ENCODE results near the gene ZBTB18.

Gene ZBTB18

GRCh38 chr1:244052728-244053312, 1.7 kb downstream of the ZBTB18 start:
- no peaks in the 10 kb centered on the region for H3K27me3 ChIP-seq (replicated peaks; ENCODE audit: control insufficient read depth, insufficient read depth, low read length)
- peaks cover 18% of the 10 kb centered on the region for H3K4me1 ChIP-seq (ENCODE audit: control insufficient read depth, insufficient read depth, low read length)
- no peak for DNase-seq (ENCODE audit: low read depth)
- peaks cover 18% of the 10 kb centered on the region for H3K36me3 ChIP-seq (ENCODE audit: control insufficient read depth, insufficient read depth, low read length, severe bottlenecking)
- H3K9me3 ChIP-seq (ENCODE audit: control insufficient read depth, low read length) = no peaks in the 10 kb centered on the region
- no peak overlapping the region for H3K9ac ChIP-seq (ENCODE audit: low read length)
- no peak overlapping the region for H3K4me3 ChIP-seq (ENCODE audit: low read length)

GRCh38 chr1:244053831-244054230, 2.7 kb downstream of the ZBTB18 start:
- no peaks in the 10 kb centered on the region for H3K27me3 ChIP-seq (replicated peaks; ENCODE audit: control insufficient read depth, insufficient read depth, low read length)
- H3K36me3 ChIP-seq (ENCODE audit: control insufficient read depth, insufficient read depth, low read length, severe bottlenecking) = peaks cover 18% of the 10 kb centered on the region
- no peak overlapping the region for H3K9ac ChIP-seq (ENCODE audit: low read length)
- peaks cover 18% of the 10 kb centered on the region for H3K4me1 ChIP-seq (ENCODE audit: control insufficient read depth, insufficient read depth, low read length)
- H3K4me3 ChIP-seq (ENCODE audit: low read length) = no peak overlapping the region
- no peaks in the 10 kb centered on the region for H3K9me3 ChIP-seq (ENCODE audit: control insufficient read depth, low read length)
- DNase-seq (ENCODE audit: low read depth) = no peak

- no peak overlapping the region for H3K4me3 ChIP-seq (ENCODE audit: low read length)
- H3K4me1 ChIP-seq (ENCODE audit: control insufficient read depth, insufficient read depth, low read length) = peaks cover 18% of the 10 kb centered on the region
- DNase-seq (ENCODE audit: low read depth) = no peak
These were observed 3.3 kb downstream of the ZBTB18 start for GRCh38 chr1:244054247-244054923.

GRCh38 chr1:244054924-244055263, 3.8 kb downstream of the ZBTB18 start:
- Histone ChIP-seq H3K27me3 (replicated peaks; ENCODE audit: control insufficient read depth, insufficient read depth, low read length) (no peaks in the 10 kb centered on the region), H3K9ac (ENCODE audit: low read length) (no peak overlapping the region), H3K4me1 (ENCODE audit: control insufficient read depth, insufficient read depth, low read length) (peaks cover 14% of the 10 kb centered on the region), H3K9me3 (ENCODE audit: control insufficient read depth, low read length) (no peaks in the 10 kb centered on the region), H3K4me3 (ENCODE audit: low read length) (no peak overlapping the region), H3K36me3 (ENCODE audit: control insufficient read depth, insufficient read depth, low read length, severe bottlenecking) (peaks cover 18% of the 10 kb centered on the region)
- DNase-seq (ENCODE audit: low read depth) = no peak

More at GRCh38 chr1:244054247-244054923, 3.3 kb downstream of the ZBTB18 start:
- Histone ChIP-seq H3K36me3 (ENCODE audit: control insufficient read depth, insufficient read depth, low read length, severe bottlenecking) (peaks cover 18% of the 10 kb centered on the region), H3K9ac (ENCODE audit: low read length) (no peak overlapping the region), H3K27me3 (replicated peaks; ENCODE audit: control insufficient read depth, insufficient read depth, low read length) (no peaks in the 10 kb centered on the region), H3K9me3 (ENCODE audit: control insufficient read depth, low read length) (no peaks in the 10 kb centered on the region)

GRCh38 chr1:244056577-244056976, 5.5 kb downstream of the ZBTB18 start:
- H3K4me3 ChIP-seq (ENCODE audit: low read length) = no peak overlapping the region
- H3K27me3 ChIP-seq (replicated peaks; ENCODE audit: control insufficient read depth, insufficient read depth, low read length) = no peaks in the 10 kb centered on the region
- H3K9me3 ChIP-seq (ENCODE audit: control insufficient read depth, low read length) = no peaks in the 10 kb centered on the region
- no peak overlapping the region for H3K9ac ChIP-seq (ENCODE audit: low read length)
- H3K4me1 ChIP-seq (ENCODE audit: control insufficient read depth, insufficient read depth, low read length) = no peaks in the 10 kb centered on the region
- DNase-seq (ENCODE audit: low read depth) = no peak
- H3K36me3 ChIP-seq (ENCODE audit: control insufficient read depth, insufficient read depth, low read length, severe bottlenecking) = peaks cover 18% of the 10 kb centered on the region

- Histone ChIP-seq H3K4me3 (ENCODE audit: low read length) (no peak overlapping the region), H3K27me3 (replicated peaks; ENCODE audit: control insufficient read depth, insufficient read depth, low read length) (no peaks in the 10 kb centered on the region), H3K9ac (ENCODE audit: low read length) (no peak overlapping the region), H3K4me1 (ENCODE audit: control insufficient read depth, insufficient read depth, low read length) (no peaks in the 10 kb centered on the region), H3K9me3 (ENCODE audit: control insufficient read depth, low read length) (no peaks in the 10 kb centered on the region), H3K36me3 (ENCODE audit: control insufficient read depth, insufficient read depth, low read length, severe bottlenecking) (peaks cover 18% of the 10 kb centered on the region)
- no peak for DNase-seq (ENCODE audit: low read depth)
These were observed 6.6 kb downstream of the ZBTB18 start for GRCh38 chr1:244057474-244058385.

GRCh38 chr1:244060117-244060516, 9.0 kb downstream of the ZBTB18 start:
- Histone ChIP-seq H3K27me3 (replicated peaks; ENCODE audit: control insufficient read depth, insufficient read depth, low read length) (no peaks in the 10 kb centered on the region), H3K4me1 (ENCODE audit: control insufficient read depth, insufficient read depth, low read length) (no peaks in the 10 kb centered on the region), H3K9ac (ENCODE audit: low read length) (no peak overlapping the region), H3K9me3 (ENCODE audit: control insufficient read depth, low read length) (no peaks in the 10 kb centered on the region), H3K4me3 (ENCODE audit: low read length) (no peak overlapping the region), H3K36me3 (ENCODE audit: control insufficient read depth, insufficient read depth, low read length, severe bottlenecking) (peaks cover 5% of the 10 kb centered on the region)
- no peak for DNase-seq (ENCODE audit: low read depth)

- DNase-seq (ENCODE audit: low read depth) = no peak
- H3K4me3 ChIP-seq (ENCODE audit: low read length) = no peak overlapping the region
- H3K27me3 ChIP-seq (replicated peaks; ENCODE audit: control insufficient read depth, insufficient read depth, low read length) = no peaks in the 10 kb centered on the region
- no peaks in the 10 kb centered on the region for H3K9me3 ChIP-seq (ENCODE audit: control insufficient read depth, low read length)
- peaks cover 4% of the 10 kb centered on the region for H3K4me1 ChIP-seq (ENCODE audit: control insufficient read depth, insufficient read depth, low read length)
- no peak overlapping the region for H3K9ac ChIP-seq (ENCODE audit: low read length)
- peaks cover 2% of the 10 kb centered on the region for H3K36me3 ChIP-seq (ENCODE audit: control insufficient read depth, insufficient read depth, low read length, severe bottlenecking)
These were observed 9.6 kb downstream of the ZBTB18 start for GRCh38 chr1:244060686-244061085.

- no peak overlapping the region for H3K9ac ChIP-seq (ENCODE audit: low read length)
- no peak for DNase-seq (ENCODE audit: low read depth)
- no peak overlapping the region for H3K4me3 ChIP-seq (ENCODE audit: low read length)
- H3K27me3 ChIP-seq (replicated peaks; ENCODE audit: control insufficient read depth, insufficient read depth, low read length) = no peaks in the 10 kb centered on the region
- peaks cover 15% of the 10 kb centered on the region for H3K4me1 ChIP-seq (ENCODE audit: control insufficient read depth, insufficient read depth, low read length)
- H3K9me3 ChIP-seq (ENCODE audit: control insufficient read depth, low read length) = no peaks in the 10 kb centered on the region
- peaks cover 2% of the 10 kb centered on the region for H3K36me3 ChIP-seq (ENCODE audit: control insufficient read depth, insufficient read depth, low read length, severe bottlenecking)
These were observed 11.2 kb downstream of the ZBTB18 start for GRCh38 chr1:244062156-244062725.

GRCh38 chr1:244063498-244063897, 12.4 kb downstream of the ZBTB18 start:
- peaks cover 15% of the 10 kb centered on the region for H3K4me1 ChIP-seq (ENCODE audit: control insufficient read depth, insufficient read depth, low read length)
- H3K4me3 ChIP-seq (ENCODE audit: low read length) = no peak overlapping the region
- H3K27me3 ChIP-seq (replicated peaks; ENCODE audit: control insufficient read depth, insufficient read depth, low read length) = no peaks in the 10 kb centered on the region
- no peaks in the 10 kb centered on the region for H3K9me3 ChIP-seq (ENCODE audit: control insufficient read depth, low read length)
- H3K36me3 ChIP-seq (ENCODE audit: control insufficient read depth, insufficient read depth, low read length, severe bottlenecking) = no peaks in the 10 kb centered on the region
- no peak for DNase-seq (ENCODE audit: low read depth)
- no peak overlapping the region for H3K9ac ChIP-seq (ENCODE audit: low read length)

- Histone ChIP-seq H3K4me3 (ENCODE audit: low read length) (no peak overlapping the region), H3K9ac (ENCODE audit: low read length) (no peak overlapping the region), H3K36me3 (ENCODE audit: control insufficient read depth, insufficient read depth, low read length, severe bottlenecking) (no peaks in the 10 kb centered on the region), H3K27me3 (replicated peaks; ENCODE audit: control insufficient read depth, insufficient read depth, low read length) (no peaks in the 10 kb centered on the region), H3K4me1 (ENCODE audit: control insufficient read depth, insufficient read depth, low read length) (peaks cover 15% of the 10 kb centered on the region), H3K9me3 (ENCODE audit: control insufficient read depth, low read length) (no peaks in the 10 kb centered on the region)
- no peak for DNase-seq (ENCODE audit: low read depth)
These were observed 13.5 kb downstream of the ZBTB18 start for GRCh38 chr1:244064621-244065020.
